SK-N-SH (cell line): ENCODE results near the gene NUP35. TPM values are rescaled to one million over a fixed set of nuclear protein-coding genes. Genes with fewer than 3 reads are reported as not detected.

Experiments
- CTCF ChIA-PET: fragments of 300-600, 350-600 bp; formaldehyde crosslinking; extraction: SDS; loops from one replicate; lab custom pipeline; 2021; lab: Yijun Ruan, JAX
- POLR2A ChIA-PET: fragments of 350-600 bp; sonication (Branson Sonifier 250); formaldehyde crosslinking; extraction: SDS; loops from one replicate; lab custom pipeline; 2020; ENCODE audit warnings: antibody characterized with exemption, inconsistent platforms; lab: Yijun Ruan, JAX
- DNase-seq: peaks from one replicate; pipeline ENCODE4 v3.0.0; 2012
- H2AFZ ChIP-seq: fragments of 200-600 bp; sonication (generic); 2 replicates; pipeline ENCODE4 v1.8.1; 2016; ENCODE audit warnings: antibody characterized with exemption, mild to moderate bottlenecking, low read depth
- H3F3A ChIP-seq: fragments of 200-600 bp; sonication (generic); replicated peaks from 2 replicates; pipeline ENCODE3; 2016; ENCODE audit warnings: antibody characterized with exemption, mild to moderate bottlenecking; ENCODE audit not compliant: insufficient read depth
- H3K27ac ChIP-seq, 2 experiments: fragments of 200-500 bp in 1 of 2; fragments of 200-600 bp in 1 of 2; sonication (Bioruptor generic) in 1 of 2; sonication (generic), shearing (Covaris generic) in 1 of 2; 2 replicates each; pipeline versions ENCODE4 v1.5.1 to v1.6.1; 2014 to 2016; ENCODE audit warnings: low read depth in 2 of 2, inconsistent platforms in 1 of 2, low read length in 1 of 2, mild to moderate bottlenecking in 1 of 2, mixed read lengths in 1 of 2
- H3K27me3 ChIP-seq: fragments of 200-600 bp; sonication (generic), shearing (Covaris generic); 2 replicates; pipeline ENCODE4 v1.6.1; 2016; ENCODE audit warnings: mixed run types; ENCODE audit not compliant: insufficient read depth
- H3K36me3 ChIP-seq, 2 experiments: fragments of 200-500 bp in 1 of 2; fragments of 200-600 bp in 1 of 2; sonication (Bioruptor generic) in 1 of 2; sonication (generic) in 1 of 2; replicated peaks in 1 of 2; 2 replicates each; pipeline versions ENCODE3 to v1.5.1; 2014 to 2016; ENCODE audit warnings: low read length in 1 of 2, mild to moderate bottlenecking in 1 of 2; ENCODE audit not compliant: insufficient read depth in 2 of 2, control insufficient read depth in 1 of 2
- H3K4me1 ChIP-seq, 2 experiments: fragments of 200-500 bp in 1 of 2; fragments of 200-600 bp in 1 of 2; sonication (Bioruptor generic) in 1 of 2; sonication (generic), shearing (Covaris generic) in 1 of 2; 2 replicates each; pipeline versions ENCODE4 v1.5.1 to v1.6.1; 2014 to 2016; ENCODE audit warnings: low read depth in 1 of 2, low read length in 1 of 2, mixed run types in 1 of 2; ENCODE audit not compliant: insufficient read depth in 2 of 2, control insufficient read depth in 1 of 2
- H3K4me2 ChIP-seq: fragments of 200-600 bp; sonication (generic), shearing (Covaris generic); 2 replicates; pipeline ENCODE4 v1.6.1; 2017; ENCODE audit warnings: mixed run types
- H3K4me3 ChIP-seq, 2 experiments: fragments of 200-500 bp in 1 of 2; fragments of 200-600 bp in 1 of 2; sonication (Bioruptor generic) in 1 of 2; sonication (generic), shearing (Covaris generic) in 1 of 2; 2 replicates each; pipeline versions ENCODE4 v1.5.1 to v1.8.1; 2014 to 2016; ENCODE audit warnings: low read depth in 2 of 2, inconsistent platforms in 1 of 2, low read length in 1 of 2, mild to moderate bottlenecking in 1 of 2, mixed read lengths in 1 of 2, moderate library complexity in 1 of 2
- H3K79me2 ChIP-seq: fragments of 200-600 bp; sonication (generic); 2 replicates; pipeline ENCODE4 v1.8.1; 2017; ENCODE audit warnings: mild to moderate bottlenecking; ENCODE audit not compliant: insufficient read depth
- H3K9ac ChIP-seq: fragments of 200-600 bp; sonication (generic); 2 replicates; pipeline ENCODE4 v1.6.1; 2017; ENCODE audit warnings: mixed run types
- H3K9me2 ChIP-seq: fragments of 200-600 bp; sonication (generic); 2 replicates; pipeline ENCODE4 v1.6.1; 2017; ENCODE audit warnings: mixed run types
- H3K9me3 ChIP-seq: fragments of 200-600 bp; sonication (generic); 2 replicates; pipeline ENCODE4 v1.6.1; 2017; ENCODE audit warnings: mixed run types, mild to moderate bottlenecking, moderate library complexity
- H4K20me1 ChIP-seq: fragments of 200-600 bp; sonication (generic); 2 replicates; pipeline ENCODE4 v1.6.1; 2017; ENCODE audit warnings: mild to moderate bottlenecking, mixed run types; ENCODE audit not compliant: insufficient read depth
- CHD2 ChIP-seq: fragments of 150-350 bp; IDR thresholded peaks from 2 replicates; pipeline ENCODE4 v1.6.1; 2018; ENCODE audit warnings: low read length; ENCODE audit not compliant: partially characterized antibody
- EP300 ChIP-seq, 2 experiments: IDR thresholded peaks; 2 replicates each; pipeline versions ENCODE4 v1.4.0 to v1.6.1; 2012; ENCODE audit warnings: borderline replicate concordance in 1 of 2, low read depth in 1 of 2, low read length in 1 of 2
- EZH2phosphoT487 ChIP-seq: fragments of 200-600 bp; sonication (generic); IDR thresholded peaks from 2 replicates; pipeline ENCODE4 v1.6.1; 2017; ENCODE audit warnings: low read depth, mixed run types, mild to moderate bottlenecking, antibody characterized with exemption, moderate library complexity, borderline replicate concordance
- FOSL2 ChIP-seq: IDR thresholded peaks from 2 replicates; pipeline ENCODE4 v1.4.0; 2012; ENCODE audit warnings: low read depth, mild to moderate bottlenecking, moderate library complexity, borderline replicate concordance
- GABPA ChIP-seq: IDR thresholded peaks from 2 replicates; pipeline ENCODE4 v1.4.0; 2012; ENCODE audit warnings: low read depth, mild to moderate bottlenecking
- IRF3 ChIP-seq: fragments of 150-350 bp; IDR thresholded peaks from 2 replicates; pipeline ENCODE4 v1.6.1; 2016; ENCODE audit warnings: mild to moderate bottlenecking, low read depth, low read length
- JUND ChIP-seq: IDR thresholded peaks from 2 replicates; pipeline ENCODE4 v1.4.0; 2012
- MXI1 ChIP-seq: IDR thresholded peaks from 2 replicates; pipeline ENCODE4 v1.6.1; 2012; ENCODE audit warnings: mild to moderate bottlenecking, low read depth, low read length, improper control_type of control experiment
- NFIC ChIP-seq: IDR thresholded peaks from 2 replicates; pipeline ENCODE4 v1.4.0; 2012; ENCODE audit warnings: borderline replicate concordance
- NRF1 ChIP-seq: IDR thresholded peaks from 2 replicates; pipeline ENCODE4 v1.6.1; 2012; ENCODE audit warnings: low read depth, mild to moderate bottlenecking, low read length
- POLR2AphosphoS5 ChIP-seq: IDR thresholded peaks from 2 replicates; pipeline ENCODE4 v1.6.1; 2012; ENCODE audit warnings: low read depth, low read length
- REST ChIP-seq: IDR thresholded peaks from 2 replicates; pipeline ENCODE4 v1.6.1; 2012; ENCODE audit warnings: mild to moderate bottlenecking, low read depth, low read length, moderate library complexity
- TAF1 ChIP-seq: IDR thresholded peaks from 2 replicates; pipeline ENCODE4 v1.6.1; 2012; ENCODE audit warnings: low read depth, mild to moderate bottlenecking, low read length, moderate library complexity, borderline replicate concordance
- YY1 ChIP-seq: IDR thresholded peaks from 2 replicates; pipeline ENCODE4 v1.4.0; 2012; ENCODE audit warnings: low read depth, mild to moderate bottlenecking
- ZBTB33 ChIP-seq: IDR thresholded peaks from 2 replicates; pipeline ENCODE4 v1.4.0; 2012; ENCODE audit warnings: low read depth, borderline replicate concordance
- WGBS: methylation state at CpG from one replicate; pipeline ENCODE4 v1.1.6; 2017; ENCODE audit warnings: low lambda C conversion rate; 5-methylcytosine and 5-hydroxymethylcytosine counted together
- polyA plus RNA-seq, 3 experiments: library from polyadenylated mRNA; depleted of rRNA; stranded (reverse); fragments of >200 nt; gene quantifications; 2 replicates each; pipeline ENCODE4 v1.2.3, GENCODE V29; 2012

NUP35 gene
- polyA plus RNA-seq, 1 of the 3 experiments (the other 2 are of a cell fraction) = 9.1 TPM

- H2AFZ ChIP-seq = no peak overlapping the region
- H3K27me3 ChIP-seq = no peaks in the 10 kb centered on the region
- H4K20me1 ChIP-seq = no peaks in the 10 kb centered on the region
- no peaks in the 10 kb centered on the region for H3F3A ChIP-seq
- CTCF ChIA-PET = no interaction called here
- peaks cover 0 to 9% of the 10 kb centered on the region in 2 experiments; a peak in 2 of 4 replicates for H3K4me1 ChIP-seq
- no peak overlapping the region for H3K4me2 ChIP-seq
- POLR2A ChIA-PET = no interaction called here
- no peak overlapping the region for H3K9ac ChIP-seq
- H3K79me2 ChIP-seq = peaks cover 17% of the 10 kb centered on the region; the same call in 1 of the 2 replicates
- H3K9me3 ChIP-seq = no peaks in the 10 kb centered on the region
- no peak for DNase-seq
- no peaks in the 10 kb centered on the region for H3K9me2 ChIP-seq
- H3K36me3 ChIP-seq = peaks cover 37 to 43% of the 10 kb centered on the region in 2 experiments
- H3K27ac ChIP-seq = no peak overlapping the region
- TF ChIP-seq YY1 = no peak
- no peak for TF ChIP-seq JUND
- no peak for TF ChIP-seq NFIC
- no peak for TF ChIP-seq IRF3
- no peak for TF ChIP-seq POLR2AphosphoS5
- no peak for TF ChIP-seq MXI1
- no peak for TF ChIP-seq EZH2phosphoT487
- TF ChIP-seq EP300 (IDR thresholded peaks at IDR 0.05; ENCODE audit: borderline replicate concordance in 1 of 2, low read depth in 1 of 2, low read length in 1 of 2) = no peak
- TF ChIP-seq FOSL2 = no peak
- no peak for TF ChIP-seq CHD2
- TF ChIP-seq REST = no peak
- no peak for TF ChIP-seq GABPA
- no peak for TF ChIP-seq ZBTB33
- no peak for TF ChIP-seq TAF1
- TF ChIP-seq NRF1 = no peak
- no peak overlapping the region for H3K4me3 ChIP-seq
- WGBS = 83% methylated on average over 6 of the region's 6 CpGs
Observed at GRCh38 chr2:183163821-183164649, 39.8 kb downstream of the NUP35 start.
